ENCODE data around the gene WDR3. TPM values are rescaled to one million over a fixed set of nuclear protein-coding genes. Genes with fewer than 3 reads are reported as not detected.
A peak's percentile ranks its signal among the peaks of the same experiment; 100 is the strongest.

The WDR3 gene
- total RNA-seq (10 to 100 TPM; 16.0 to 26.6 TPM), polyA plus RNA-seq (ENCODE audit: insufficient read length in 6 of 6) (10 to 100 TPM; 26.8 to 31.8 (median 29.1) TPM)
- long read RNA-seq, donor 1, full-length matches to known transcripts, result 4 of 16 reads
- long read RNA-seq, donor 1, partial matches to known transcripts, result 12 of 16 reads
- long read RNA-seq, donor 1, other reads (novel, unspliced or antisense), result 0 of 16 reads
- long read RNA-seq, donor 2, full-length matches to known transcripts, result 2 of 2 reads
- long read RNA-seq, donor 2, partial matches to known transcripts, result 0 of 2 reads
- long read RNA-seq, donor 2, other reads (novel, unspliced or antisense), result 0 of 2 reads
- long read RNA-seq, donor 3, full-length matches to known transcripts, result 1 of 1 reads
- long read RNA-seq, donor 3, partial matches to known transcripts, result 0 of 1 reads
- long read RNA-seq, donor 3, other reads (novel, unspliced or antisense), result 0 of 1 reads
- long read RNA-seq, donor 4, partial matches to known transcripts, result 2 of 5 reads
- long read RNA-seq, donor 4, other reads (novel, unspliced or antisense), result 3 of 5 reads
- long read RNA-seq, donor 5, full-length matches to known transcripts, result 5 of 20 reads
- long read RNA-seq, donor 5, partial matches to known transcripts, result 15 of 20 reads
- long read RNA-seq, donor 5, other reads (novel, unspliced or antisense), result 0 of 20 reads
- long read RNA-seq, donor 6, full-length matches to known transcripts, result 2 of 2 reads
- long read RNA-seq, donor 6, partial matches to known transcripts, result 0 of 2 reads
- long read RNA-seq, donor 6, other reads (novel, unspliced or antisense), result 0 of 2 reads
- long read RNA-seq, donor 7, full-length matches to known transcripts, result 3 of 8 reads
- long read RNA-seq, donor 7, partial matches to known transcripts, result 5 of 8 reads
- long read RNA-seq, donor 7, other reads (novel, unspliced or antisense), result 0 of 8 reads
- long read RNA-seq, donor 8, full-length matches to known transcripts, result 3 of 3 reads
- long read RNA-seq, donor 8, partial matches to known transcripts, result 0 of 3 reads
- long read RNA-seq, donor 8, other reads (novel, unspliced or antisense), result 0 of 3 reads
- long read RNA-seq, donor 9, result 0 reads
- long read RNA-seq, donor 10, full-length matches to known transcripts, result 1 of 9 reads
- long read RNA-seq, donor 10, partial matches to known transcripts, result 6 of 9 reads
- long read RNA-seq, donor 10, other reads (novel, unspliced or antisense), result 2 of 9 reads
- long read RNA-seq, donor 11, partial matches to known transcripts, result 0 of 1 reads
- long read RNA-seq, donor 11, other reads (novel, unspliced or antisense), result 0 of 1 reads
- long read RNA-seq, donor 12, full-length matches to known transcripts, result 1 of 7 reads
- long read RNA-seq, donor 12, partial matches to known transcripts, result 6 of 7 reads
- long read RNA-seq, donor 12, other reads (novel, unspliced or antisense), result 0 of 7 reads

- Histone ChIP-seq H3K27me3 (no peaks in the 10 kb centered on the region), H3K4me3 (peak within 1 kb of the TSS; percentile 89 to 99), H3K27ac (peak within 1 kb of the TSS; percentile 89 to 97), H3K4me1 (peaks cover 6 to 52% of the 10 kb centered on the region in 2 donors), H3K36me3 (peaks cover 0 to 7% of the 10 kb centered on the region in 2 donors), H3K9me3 (no peaks in the 10 kb centered on the region)
- peak; percentile 92 to 98 (median 97) for DNase-seq
- TF ChIP-seq CTCF (IDR thresholded peaks at IDR 0.05), result no peak
- intact Hi-C loops (cut with DNase I), result no loop called here
- peak; percentile 97 for ATAC-seq
Observed at GRCh38 chr1:117929343-117930172, at the start of gene WDR3, which contains the start of gene GDAP2. WDR3 (plus strand) TSS chr1:117929739; CDS start chr1:117933320, 3,581 bp downstream. GDAP2 (minus strand) TSS chr1:117929621; CDS start chr1:117920357, 9,264 bp downstream.

- H3K4me3 ChIP-seq, result no peak overlapping the region
- DNase-seq (no peak), ATAC-seq (no peak)
- no peak overlapping the region for H3K27ac ChIP-seq
- peaks cover 0 to 59% of the 10 kb centered on the region in 2 donors for H3K36me3 ChIP-seq
- no peaks in the 10 kb centered on the region for H3K27me3 ChIP-seq
- no peak for TF ChIP-seq CTCF (IDR thresholded peaks at IDR 0.05)
- H3K9me3 ChIP-seq, result no peaks in the 10 kb centered on the region
- no peaks in the 10 kb centered on the region for H3K4me1 ChIP-seq
- intact Hi-C loops (cut with DNase I), result no loop called here
Observed at GRCh38 chr1:117883616-117884015, 45.9 kb upstream of the WDR3 start.

- DNase-seq (no peak), ATAC-seq (no peak)
- no peak overlapping the region for H3K4me3 ChIP-seq
- H3K36me3 ChIP-seq, result peaks cover 0 to 36% of the 10 kb centered on the region in 2 donors
- TF ChIP-seq CTCF (IDR thresholded peaks at IDR 0.05), result no peak
- H3K27ac ChIP-seq, result no peak overlapping the region
- H3K4me1 ChIP-seq, result no peaks in the 10 kb centered on the region
- no peaks in the 10 kb centered on the region for H3K9me3 ChIP-seq
- no peaks in the 10 kb centered on the region for H3K27me3 ChIP-seq
- intact Hi-C loops (cut with DNase I), result no loop called here
Observed at GRCh38 chr1:117886101-117886795, 43.3 kb upstream of the WDR3 start.

GRCh38 chr1:117890452-117890851 is 39.1 kb upstream of the WDR3 start:
- ATAC-seq (no peak), DNase-seq (no peak)
- H3K4me1 ChIP-seq, result no peaks in the 10 kb centered on the region
- peaks cover 0 to 23% of the 10 kb centered on the region in 2 donors for H3K36me3 ChIP-seq
- no peak overlapping the region for H3K4me3 ChIP-seq
- no peak for TF ChIP-seq CTCF (IDR thresholded peaks at IDR 0.05)
- H3K9me3 ChIP-seq, result no peaks in the 10 kb centered on the region
- H3K27me3 ChIP-seq, result no peaks in the 10 kb centered on the region
- intact Hi-C loops (cut with DNase I), result loop anchor here in 1 of 2 donors (10.0 kb wide), 1 partner anchor 356 kb away; no protein-coding TSS in a partner anchor
- H3K27ac ChIP-seq, result no peak overlapping the region
